Lung microvascular endothelial cell (primary cell): ENCODE results near the gene P3H2. TPM values are rescaled to one million over a fixed set of nuclear protein-coding genes. Genes with fewer than 3 reads are reported as not detected.
"Not testable (repeated sequence)": the region's sequence is repeated elsewhere in the genome, so short reads cannot be mapped to it uniquely, and the experiment has no call there.

Source experiments
- DNase-seq, 2 donors: peaks; one replicate each; pipeline versions ENCODE4 v3.0.0 to v3.0.0-alpha.2; 2010; ENCODE audit warnings: low read depth in 2 of 2
- total RNA-seq: library from RNA; depleted of rRNA; stranded (reverse); fragments of >200 nt; gene quantifications from 2 replicates; pipeline ENCODE4 v1.2.1, GENCODE V29; 2014

The P3H2 gene
- total RNA-seq, 1 donor from 2014 or later: 3.2 TPM

DNA sequence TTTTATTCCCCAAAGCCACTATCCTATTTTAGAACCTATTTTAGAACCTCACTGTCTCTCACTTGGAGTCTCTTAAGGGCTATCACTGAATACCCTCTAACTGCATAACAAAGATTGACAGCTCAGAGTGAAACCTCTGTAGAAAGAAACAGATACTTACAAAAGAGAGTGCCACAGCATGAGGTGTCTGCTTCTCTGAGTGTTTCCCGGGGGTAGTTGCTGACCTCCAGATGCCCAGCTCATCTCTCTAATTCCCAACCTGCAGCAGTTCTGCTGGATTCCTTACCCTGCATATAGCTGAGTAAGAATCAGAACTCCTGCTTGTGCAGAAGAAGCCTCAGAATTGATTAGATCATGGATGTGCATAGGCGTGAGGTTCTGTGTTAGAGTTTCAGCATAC lies 34.5 kb downstream of the P3H2 start:
- DNase-seq: no peak

DNA sequence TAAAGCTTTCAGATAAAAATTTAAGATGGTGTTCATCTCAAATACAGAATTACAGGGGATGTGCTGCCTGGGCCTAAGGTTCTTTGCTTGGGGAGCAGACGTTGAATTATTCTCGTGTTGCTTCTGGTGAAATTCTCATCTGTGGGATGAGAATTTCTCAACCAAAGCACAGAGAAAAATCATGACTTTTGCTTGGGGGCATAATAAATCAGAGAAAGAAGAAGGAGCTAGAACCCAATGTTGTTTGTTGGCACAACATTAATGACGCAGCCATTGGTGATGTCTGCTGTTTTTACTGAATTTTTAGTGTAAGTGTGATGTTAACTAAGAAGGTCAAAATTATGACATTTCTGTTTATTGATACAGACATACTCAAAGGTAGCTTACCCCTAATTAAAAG lies 35.7 kb downstream of the P3H2 start:
- DNase-seq: no peak

DNA sequence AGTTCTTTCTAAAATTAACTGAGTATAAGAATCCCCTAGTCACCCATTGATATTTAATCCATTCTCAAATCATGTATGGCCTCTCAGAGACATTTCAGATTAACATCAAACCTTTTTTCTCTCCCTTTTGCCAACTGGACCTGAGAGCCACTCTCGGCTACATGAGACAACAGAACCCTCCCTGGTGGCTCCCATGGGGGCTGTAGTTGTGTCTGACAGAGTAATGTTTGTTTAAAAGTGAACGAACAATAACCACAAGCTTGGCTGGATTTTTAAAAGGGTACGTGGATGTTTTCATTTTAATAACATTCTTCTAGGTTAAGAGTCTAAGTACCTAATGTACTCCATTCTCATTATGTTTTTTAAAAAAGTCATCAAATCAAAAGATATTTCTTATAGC lies 37.1 kb downstream of the P3H2 start:
- DNase-seq: no peak

DNA sequence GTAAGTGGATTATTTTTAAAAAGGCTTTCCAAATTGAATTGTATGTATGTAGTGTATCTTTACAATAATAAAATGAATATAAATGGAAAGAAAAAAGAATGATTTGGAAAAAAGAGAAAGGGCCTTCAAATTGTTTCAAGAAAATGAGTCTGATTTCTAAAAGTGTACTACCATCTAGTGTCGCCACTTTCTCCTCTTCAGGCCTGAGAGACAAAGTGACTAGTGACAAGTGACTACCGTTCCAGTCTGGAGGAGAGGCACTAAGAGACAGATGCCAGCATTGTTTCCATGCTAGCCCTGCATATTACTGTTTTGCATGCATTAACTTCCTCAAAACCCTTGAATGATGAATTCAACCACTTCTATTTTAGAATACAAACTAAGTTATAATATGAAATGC lies 39.3 kb downstream of the P3H2 start:
- DNase-seq: no peak

DNA sequence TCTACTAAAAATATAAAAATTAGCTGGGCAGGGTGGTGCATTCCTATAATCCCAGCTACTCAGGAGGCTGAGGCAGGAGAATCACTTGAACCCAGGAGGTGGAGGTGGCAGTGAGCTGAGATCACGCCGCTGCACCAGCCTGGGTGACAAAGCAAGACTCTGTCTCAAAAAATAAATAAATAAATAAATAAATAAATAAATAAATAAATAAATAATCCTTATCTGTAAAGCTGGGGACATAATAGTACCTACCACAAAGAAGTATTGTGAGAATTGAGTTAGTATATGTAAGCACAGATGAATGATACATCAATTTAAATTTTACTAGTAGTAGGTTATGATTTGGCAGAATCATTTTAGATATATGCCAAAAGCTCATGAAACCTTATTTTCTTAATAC lies 41.5 kb downstream of the P3H2 start:
- DNase-seq: not testable (repeated sequence)

DNA sequence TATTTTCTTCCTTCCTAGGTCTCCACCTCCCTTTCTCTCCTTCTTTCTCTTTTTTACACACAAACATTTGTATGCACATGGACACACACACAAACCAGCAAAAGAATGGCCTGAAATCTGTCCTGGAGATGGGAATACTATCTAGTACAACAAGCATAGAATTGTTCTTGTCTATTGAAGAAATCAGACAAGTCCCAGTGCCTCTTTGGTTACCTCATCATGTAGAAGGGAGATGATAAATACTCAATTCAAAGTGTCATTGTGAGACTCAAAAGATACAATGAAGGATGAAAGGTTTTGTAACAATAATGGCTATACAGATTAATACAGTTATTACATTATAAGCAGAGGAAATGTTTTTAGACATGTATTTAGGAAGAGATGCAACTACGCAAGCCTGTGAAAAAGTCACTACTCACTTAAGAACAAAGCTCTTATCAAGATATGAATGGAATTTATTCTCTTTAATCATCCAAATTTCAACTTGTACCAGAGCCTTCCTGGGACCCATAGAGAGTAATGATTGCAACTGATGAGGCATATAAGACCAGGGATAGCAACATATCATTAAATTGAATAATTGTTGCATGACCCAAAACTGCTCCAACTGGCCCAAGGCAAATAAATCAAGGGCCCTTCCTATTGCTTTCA lies 43.2 kb downstream of the P3H2 start:
- DNase-seq: no peak

DNA sequence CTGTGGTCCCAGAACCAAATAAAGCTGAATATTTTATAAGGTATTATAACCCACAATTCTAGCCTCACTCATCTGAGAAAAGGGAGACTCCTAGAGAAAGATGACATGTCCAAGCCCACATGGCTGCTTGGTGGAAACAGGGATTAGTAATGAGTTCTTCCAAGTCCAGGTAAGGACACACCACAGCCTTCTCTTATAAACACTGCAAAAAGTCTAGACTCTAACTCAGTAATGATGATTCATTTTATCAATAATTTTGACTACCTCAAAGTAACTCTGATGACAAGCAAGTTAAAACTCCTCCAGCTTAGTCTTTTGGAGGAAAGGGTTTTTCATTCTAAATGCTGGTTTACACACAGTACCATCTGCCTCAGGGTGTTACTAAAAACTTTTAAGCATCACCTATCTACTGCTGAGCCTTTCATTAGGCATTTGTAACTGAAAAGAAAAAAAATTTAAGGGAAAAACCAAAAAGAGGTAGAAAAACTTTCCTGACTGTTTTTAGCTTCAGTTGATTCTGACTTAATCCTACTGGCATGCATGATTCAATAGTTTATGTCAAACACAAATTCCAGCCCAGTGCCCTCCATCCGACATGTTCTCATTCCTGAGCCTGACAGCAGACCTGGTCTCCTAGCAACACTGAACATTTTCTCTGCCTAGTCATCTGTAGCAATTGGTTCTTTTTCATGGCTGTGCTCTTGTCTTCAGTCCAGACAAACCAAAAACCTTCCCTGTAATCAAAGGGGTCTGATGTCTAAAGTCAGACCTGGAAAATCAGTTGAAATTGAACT lies 43.9 kb downstream of the P3H2 start:
- peak; percentile 95 to 97 for DNase-seq

DNA sequence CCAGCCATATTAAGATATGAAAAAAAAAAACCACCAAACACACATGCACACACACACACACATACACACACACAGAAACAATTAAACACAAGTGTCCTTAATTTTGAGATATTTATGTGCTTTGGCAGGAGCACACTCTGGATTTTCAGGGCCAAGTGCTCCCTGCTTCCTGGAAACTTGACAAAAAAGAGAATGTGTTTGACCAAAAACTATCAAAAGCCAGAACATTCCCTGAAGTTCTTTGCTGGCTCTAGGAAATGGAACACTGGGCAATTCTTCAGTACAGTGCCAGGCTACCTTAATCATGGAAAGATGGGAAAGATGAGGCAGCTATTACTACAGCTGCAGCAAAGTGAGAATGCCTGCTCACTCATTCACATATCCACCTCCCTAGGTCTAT lies 44.6 kb downstream of the P3H2 start:
- peak; percentile 5 to 55 for DNase-seq

DNA sequence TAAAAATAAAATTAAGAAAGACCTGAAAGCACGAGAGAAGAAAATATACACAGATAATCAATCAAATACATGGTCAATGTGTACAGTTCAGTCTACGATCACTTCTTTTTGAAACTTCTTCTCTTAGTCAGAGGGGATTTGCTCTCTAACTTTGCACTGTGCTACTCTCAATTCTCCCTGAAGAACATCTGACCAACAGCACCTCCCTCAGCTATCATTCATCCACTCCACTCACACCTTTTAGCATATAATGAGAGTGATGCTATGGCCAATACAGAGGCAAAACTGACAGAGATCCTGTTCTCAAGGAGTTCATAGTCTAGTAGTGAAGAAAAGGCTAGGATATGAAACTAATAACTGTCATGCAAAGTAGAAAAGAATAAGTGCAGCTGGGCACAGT lies 45.9 kb downstream of the P3H2 start:
- DNase-seq: no peak

DNA sequence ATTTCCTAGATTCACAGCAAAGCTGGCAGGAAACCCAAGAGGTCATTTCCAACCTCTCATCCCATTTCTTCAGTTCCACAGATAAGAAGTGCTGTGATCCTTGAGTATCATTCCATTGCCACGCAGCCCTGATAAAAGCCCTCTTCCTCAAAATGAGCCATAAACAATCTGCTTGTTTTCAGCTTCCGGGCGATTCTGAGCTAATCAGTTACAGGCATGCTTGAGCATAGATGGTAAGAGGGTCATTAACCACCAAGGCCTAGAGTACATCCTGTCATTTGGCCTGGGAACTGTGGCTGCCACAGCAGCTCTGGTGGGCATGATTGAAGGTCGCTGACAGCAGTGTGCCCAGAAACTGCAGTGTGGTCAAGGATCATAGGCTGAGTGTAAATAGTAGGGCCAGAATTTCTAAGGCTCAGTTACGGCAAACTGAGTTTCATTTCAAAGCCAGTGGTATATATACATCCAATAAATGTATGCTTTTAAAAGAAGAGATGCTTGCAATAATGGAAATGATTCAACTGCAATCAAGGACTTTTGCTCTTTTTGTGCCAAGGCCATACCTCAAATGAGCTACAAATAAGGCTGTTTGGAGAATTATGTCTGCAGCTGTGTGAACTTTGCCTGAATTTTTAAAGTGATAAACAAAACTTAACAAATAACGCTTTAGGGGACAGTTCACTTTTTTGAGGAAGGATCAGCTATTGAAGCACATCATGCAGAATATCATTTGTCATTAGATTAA lies 47.3 kb downstream of the P3H2 start:
- DNase-seq: peak in 1 of 2 donors; percentile 9

DNA sequence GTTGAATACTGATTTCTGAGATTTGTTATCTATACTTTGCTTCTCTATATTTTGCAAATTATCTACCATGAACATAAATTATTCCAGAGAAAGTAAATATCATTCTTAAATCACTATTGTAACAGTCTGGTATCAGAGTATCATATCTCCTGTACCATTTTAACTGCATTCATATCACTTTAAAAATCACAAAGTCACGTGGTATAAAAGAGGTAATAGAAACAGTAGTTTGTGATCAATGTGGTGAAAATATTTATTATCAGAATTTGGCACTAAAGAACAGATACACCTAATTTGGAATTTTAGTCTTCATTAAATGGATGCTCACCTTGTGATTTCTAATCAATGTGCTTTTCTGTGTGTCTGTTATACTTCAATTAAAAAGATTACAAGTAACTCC lies 47.8 kb downstream of the P3H2 start:
- no peak for DNase-seq

DNA sequence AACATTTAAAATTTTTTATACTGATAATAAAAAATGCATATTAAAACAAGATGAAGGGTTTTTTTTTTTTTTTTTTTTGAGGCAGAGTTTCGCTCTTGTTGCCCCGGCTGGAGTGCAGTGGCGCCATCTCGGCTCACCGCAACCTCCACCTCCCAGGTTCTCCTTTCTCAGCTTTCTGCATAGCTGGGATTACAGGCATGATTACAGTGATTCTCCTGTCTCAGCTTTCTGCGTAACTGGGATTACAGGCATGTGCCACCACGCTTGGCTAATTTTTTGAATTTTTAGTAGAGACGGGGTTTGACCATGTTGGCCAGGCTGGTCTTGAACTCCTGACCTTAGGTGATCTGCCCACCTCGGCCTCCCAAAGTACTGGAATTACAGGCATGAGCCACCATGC lies 48.8 kb downstream of the P3H2 start:
- DNase-seq: not testable (repeated sequence)

DNA sequence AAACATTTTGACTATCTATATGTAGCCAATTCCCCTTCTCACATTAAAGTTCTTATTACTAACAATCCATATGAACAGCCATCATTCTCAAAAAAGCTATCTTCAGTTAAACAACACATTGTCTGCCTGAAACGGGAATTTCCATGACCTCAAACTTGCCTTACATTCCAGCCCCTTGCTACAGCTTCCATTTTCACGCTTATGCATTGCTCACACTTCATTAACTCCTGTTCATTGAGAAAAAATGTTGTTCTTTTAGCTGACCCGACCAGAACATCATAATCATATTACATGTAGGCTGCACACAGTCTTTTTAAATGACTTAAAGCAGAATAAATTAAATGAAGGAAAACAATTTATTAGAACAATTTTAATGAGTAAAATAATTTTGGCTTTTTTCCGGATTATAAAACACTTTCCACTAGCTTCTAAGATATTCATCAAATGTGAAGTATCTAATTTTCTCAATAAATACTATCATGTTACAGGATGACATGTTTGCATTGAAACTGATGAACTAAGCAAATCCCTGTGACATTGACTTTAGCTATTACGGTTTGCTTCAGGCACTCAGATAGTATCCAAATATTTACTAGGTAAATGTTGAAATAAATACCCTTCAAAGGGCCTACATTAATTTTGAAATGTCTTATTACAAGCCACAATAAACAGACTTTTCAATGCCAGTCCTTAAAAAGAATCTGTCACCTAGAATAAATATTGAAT lies 49.9 kb downstream of the P3H2 start:
- no peak for DNase-seq

DNA sequence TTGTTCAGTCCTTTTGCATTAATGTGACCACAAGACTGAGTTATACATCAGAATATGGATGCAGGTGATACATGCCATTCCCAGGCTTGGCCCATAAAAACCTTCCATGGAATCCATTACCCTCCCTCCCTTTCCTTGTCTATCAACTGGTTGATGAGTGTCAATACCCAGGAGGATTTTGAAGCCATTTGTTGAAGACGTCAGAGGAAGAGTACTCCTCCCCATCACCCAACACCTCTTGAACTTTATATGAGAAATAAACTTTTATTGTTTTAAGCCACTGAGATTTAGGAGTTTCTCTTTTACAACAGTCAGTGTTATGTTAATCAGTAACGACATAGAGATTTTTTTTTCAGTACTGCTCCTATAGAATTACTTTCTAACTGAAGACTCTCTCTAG lies 55.5 kb downstream of the P3H2 start:
- no peak for DNase-seq

DNA sequence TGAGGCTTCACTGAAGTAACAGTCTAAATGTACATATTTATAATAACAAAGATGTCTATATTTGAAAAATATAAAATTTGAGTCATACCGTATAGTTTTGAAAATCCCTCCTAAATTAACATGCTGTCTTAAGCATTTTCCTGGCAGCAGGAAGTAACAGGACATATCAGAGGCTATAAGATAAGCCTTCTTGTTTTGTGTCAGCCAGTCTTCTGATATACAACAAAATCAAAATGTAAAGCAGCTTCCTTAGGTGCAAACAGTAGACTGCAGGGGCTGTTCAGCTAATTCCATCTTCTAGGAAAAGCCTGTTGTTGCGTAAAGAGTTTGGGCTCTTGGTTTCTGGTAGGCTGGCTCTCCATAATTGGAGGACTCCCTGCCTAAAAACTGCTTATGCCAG lies 56.0 kb downstream of the P3H2 start:
- DNase-seq: no peak

DNA sequence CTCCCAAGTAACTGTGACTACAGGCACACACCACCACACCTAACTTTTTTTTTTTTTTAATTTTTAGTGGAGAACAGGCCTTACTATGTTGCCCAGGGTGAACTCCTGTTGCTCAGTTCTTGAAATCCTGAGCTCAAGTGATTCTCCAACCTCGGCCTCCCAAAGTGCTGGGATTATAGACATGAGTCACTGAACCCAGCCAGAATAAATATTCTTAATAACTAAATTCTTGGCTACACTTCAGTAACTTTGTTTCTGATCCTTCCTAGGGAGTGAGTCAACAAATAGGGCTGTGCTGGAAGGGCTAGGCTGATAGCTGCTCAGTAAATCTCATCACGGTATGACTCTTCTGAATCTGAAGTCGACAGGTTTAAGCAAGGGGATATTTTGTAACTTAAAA lies 56.6 kb downstream of the P3H2 start:
- peak; percentile 23 to 86 for DNase-seq

DNA sequence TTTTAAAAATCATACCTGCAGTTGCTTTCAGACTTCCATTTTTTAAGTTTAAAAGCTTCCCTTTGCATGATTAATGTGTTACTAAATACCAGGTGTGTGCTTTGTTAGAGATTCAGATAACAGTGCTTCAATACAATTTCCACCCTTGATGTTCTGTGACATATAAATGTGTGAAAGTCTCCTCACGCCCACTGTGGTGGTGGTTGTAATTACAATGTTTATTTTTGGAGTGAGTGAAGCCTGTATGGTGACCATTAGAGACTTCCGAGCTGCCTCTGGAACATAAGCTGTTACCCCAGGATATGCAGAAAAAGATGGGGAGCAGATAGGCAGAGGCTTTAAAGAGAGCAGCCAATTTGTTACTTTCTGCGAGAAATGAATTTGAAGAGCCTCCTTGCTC lies 57.2 kb downstream of the P3H2 start:
- DNase-seq: no peak

DNA sequence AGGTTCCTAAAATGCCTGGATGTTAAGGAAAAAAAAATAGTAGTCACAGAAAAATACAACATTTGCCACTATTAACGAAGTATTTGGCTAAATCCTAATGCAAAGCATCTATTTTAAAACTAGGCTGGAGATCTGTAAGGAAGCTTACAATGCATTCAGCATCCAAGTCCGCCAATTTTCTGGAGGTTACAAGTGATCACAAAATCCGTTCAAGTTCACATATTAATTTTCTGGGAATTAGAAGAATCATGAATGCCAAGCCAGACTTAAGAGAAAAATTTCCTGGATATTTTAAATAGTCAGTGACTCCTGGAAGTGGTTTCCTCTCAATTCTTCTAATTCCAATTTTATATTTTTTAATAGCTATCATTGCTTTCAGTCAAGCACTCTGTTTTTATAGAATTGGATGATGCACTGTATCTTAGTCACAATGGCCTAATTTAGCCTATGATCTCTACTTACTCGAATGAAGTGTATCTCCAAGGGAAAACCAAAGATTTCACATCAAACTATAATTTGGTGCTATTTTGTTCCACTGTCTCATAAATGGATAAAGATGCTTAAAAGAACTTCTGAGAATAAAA lies 60.4 kb downstream of the P3H2 start:
- DNase-seq: no peak

DNA sequence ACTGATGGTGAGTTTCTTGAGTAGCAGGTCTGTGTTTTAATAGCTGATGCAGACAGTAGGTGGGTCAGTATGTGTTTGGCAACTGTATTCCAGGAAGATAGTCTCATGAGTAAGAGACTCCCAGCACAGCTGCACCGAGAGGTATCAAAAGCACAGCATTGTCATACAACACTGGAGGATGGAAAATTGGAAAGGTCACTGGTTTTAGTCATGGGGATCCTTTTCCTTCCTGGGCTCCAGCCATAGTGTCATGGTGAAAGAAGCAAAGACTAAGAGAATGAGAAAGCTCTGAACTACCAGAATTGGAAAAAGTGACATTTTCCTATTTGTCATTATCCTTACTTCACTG lies 61.5 kb downstream of the P3H2 start:
- peak; percentile 44 to 49 for DNase-seq

DNA sequence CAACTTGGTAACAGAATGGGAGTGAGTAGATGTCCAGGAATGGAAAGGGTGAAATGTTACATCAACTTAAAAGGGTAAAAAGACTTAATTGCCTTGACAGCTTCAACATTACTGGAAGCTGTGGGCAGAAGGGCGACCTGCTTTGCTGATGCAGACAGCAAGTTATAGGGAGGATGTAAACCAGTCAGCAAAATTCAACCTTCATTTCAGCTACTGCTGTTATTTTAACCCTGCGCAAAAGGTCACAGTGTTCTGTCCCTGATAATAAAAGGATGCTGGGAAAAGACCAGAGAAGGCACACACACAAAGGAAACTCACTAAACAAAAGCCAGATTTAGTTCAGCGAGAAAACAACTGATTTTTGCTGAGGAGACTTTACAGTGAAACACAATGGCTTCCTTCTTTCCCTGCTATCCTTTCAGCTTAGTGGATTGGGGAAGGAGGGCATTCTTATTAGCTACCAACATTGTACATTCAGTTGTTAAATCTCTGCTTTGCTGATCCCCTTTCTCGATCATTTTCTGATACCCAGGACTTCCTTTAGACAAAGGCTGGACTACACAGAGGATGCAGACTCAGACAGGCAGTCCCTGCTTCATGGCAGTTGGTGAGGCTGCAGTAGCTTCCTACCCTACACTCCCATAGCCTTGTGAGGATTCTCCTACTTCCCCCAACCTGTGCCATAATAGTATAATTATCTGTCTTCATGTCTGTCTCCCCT lies 62.0 kb downstream of the P3H2 start:
- peak; percentile 37 to 85 for DNase-seq

DNA sequence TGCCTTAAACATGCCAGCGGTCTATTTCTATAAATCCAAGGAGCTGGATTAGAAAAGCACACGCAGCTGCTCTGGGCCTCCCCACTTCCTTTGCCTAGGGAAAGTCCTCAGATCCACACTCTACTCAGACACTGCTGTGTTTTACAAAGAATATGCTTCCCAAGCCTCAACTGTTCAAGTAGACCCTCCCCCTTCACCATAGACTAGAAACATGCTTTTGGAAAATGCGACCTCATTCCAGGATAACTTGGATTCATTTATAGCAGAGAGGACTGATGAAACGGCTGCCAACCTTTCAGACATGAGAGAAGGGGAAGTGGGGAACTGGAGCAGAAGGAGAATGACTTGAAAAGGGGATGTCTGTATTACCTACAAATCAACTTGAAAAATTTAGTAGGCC lies 64.0 kb downstream of the P3H2 start:
- peak in 1 of 2 donors; percentile 59 for DNase-seq
